Stomach smooth muscle (tissue), 2 donors: ENCODE data around the gene LITAFD.
"Not testable (repeated sequence)": the region's sequence is repeated elsewhere in the genome, so short reads cannot be mapped to it uniquely, and the experiment has no call there.

ENCODE experiments used
- H3K27ac ChIP-seq: one replicate; pipeline ENCODE4 v1.7.0; 2013; ENCODE audit warnings: mild to moderate bottlenecking, low read length, inconsistent platforms
- H3K27me3 ChIP-seq, 2 donors: one replicate each; pipeline ENCODE4 v1.7.0; 2013; ENCODE audit warnings: low read length in 2 of 2; ENCODE audit not compliant: insufficient read depth in 2 of 2, control insufficient read depth in 1 of 2
- H3K36me3 ChIP-seq, 2 donors: one replicate each; pipeline ENCODE4 v1.7.0; 2013; ENCODE audit warnings: low read length in 2 of 2; ENCODE audit not compliant: control insufficient read depth in 2 of 2, insufficient read depth in 2 of 2
- H3K4me1 ChIP-seq: one replicate; pipeline ENCODE4 v1.7.0; 2013; ENCODE audit warnings: low read length; ENCODE audit not compliant: control insufficient read depth, insufficient read depth
- H3K4me3 ChIP-seq, 2 donors: one replicate each; pipeline ENCODE4 v1.7.0; 2013; ENCODE audit warnings: low read length in 2 of 2
- H3K9ac ChIP-seq, 2 donors: one replicate each; pipeline ENCODE4 v1.7.0; 2013; ENCODE audit warnings: low read length in 2 of 2, mild to moderate bottlenecking in 1 of 2
- H3K9me3 ChIP-seq, 2 donors: one replicate each; pipeline ENCODE4 v1.7.0; 2013; ENCODE audit warnings: low read length in 2 of 2; ENCODE audit not compliant: control insufficient read depth in 2 of 2
- donor health status: healthy.
- donor health status: Pancreatic carcinoma.

LITAFD gene

DNA sequence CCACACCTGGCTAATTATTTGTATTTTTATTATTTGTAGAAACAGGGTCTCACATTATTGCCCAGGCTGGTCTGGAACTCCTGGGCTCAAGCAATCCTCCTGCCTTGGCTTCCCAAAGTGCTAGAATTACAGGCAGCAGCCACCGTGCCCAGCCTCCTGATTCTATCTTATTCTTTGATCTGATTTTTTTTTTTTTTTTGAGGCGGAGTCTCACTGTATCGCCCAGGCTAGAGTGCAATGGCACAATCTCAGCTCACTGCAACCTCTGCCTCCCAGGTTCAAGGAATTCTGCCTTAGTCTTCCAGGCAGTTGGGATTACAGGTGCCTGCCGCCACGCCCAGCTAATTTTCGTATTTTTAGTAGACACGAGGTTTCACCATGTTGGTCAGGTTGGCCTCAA lies 6.8 kb upstream of the LITAFD start:
- H3K27ac ChIP-seq, H3K4me3 ChIP-seq, H3K4me1 ChIP-seq, H3K9ac ChIP-seq, H3K27me3 ChIP-seq, H3K9me3 ChIP-seq, H3K36me3 ChIP-seq: not testable (repeated sequence)

DNA sequence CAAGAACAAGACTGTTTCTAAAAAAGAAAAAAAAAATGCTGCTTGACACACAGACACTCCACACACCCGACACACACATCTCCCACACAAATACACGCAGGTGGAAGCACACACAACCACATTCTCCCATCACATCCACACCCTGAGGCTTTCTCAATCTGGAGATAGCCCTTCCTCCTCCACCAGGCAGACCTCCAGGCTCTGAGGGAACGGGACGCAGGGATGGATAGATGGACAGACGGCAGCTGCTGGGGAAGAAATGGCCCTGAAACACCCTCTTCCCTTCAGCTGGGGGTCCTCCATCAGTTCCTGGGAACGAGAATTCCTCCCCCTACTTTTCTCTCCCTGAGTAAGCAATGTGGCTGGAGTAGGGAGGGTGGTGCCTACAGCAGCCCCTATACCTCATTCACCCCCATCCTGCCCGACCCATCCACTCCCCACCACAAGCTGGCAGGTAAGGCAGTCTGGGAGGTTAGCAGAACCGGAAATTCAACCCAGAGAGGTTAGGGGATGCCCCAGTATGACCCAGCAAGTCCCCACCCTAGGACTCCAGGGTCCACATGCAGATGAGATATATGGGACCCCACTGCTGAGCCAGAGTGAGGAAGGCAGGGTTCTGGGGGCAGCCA lies 4.1 kb upstream of the LITAFD start:
- no peak overlapping the region for H3K9ac ChIP-seq
- no peaks in the 10 kb centered on the region for H3K4me1 ChIP-seq
- no peak overlapping the region for H3K4me3 ChIP-seq
- H3K9me3 ChIP-seq: no peaks in the 10 kb centered on the region
- no peak overlapping the region for H3K27ac ChIP-seq
- H3K36me3 ChIP-seq: no peaks in the 10 kb centered on the region
- H3K27me3 ChIP-seq: no peaks in the 10 kb centered on the region

DNA sequence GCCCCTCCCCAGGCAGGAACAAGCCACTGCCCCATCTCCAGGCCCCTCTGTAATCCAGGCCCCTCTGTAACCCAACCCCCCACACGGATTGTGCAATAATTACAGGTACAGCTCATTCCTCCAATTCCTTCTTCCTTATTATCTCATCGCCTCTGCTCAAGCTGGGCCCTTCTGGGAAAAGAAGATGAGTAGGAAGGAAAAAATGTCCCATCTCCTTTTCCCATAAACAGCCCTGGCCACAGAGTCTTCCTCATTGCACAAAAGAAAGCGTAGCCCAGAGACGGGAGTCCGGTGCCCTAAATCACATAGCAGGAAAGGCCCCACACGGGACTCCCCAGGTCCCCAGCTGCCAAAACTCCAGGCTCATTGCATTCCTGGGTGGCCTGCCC lies 3.6 kb upstream of the LITAFD start:
- Histone ChIP-seq H3K9ac (no peak overlapping the region), H3K27me3 (no peaks in the 10 kb centered on the region), H3K27ac (no peak overlapping the region), H3K4me3 (no peak overlapping the region), H3K9me3 (no peaks in the 10 kb centered on the region), H3K4me1 (no peaks in the 10 kb centered on the region), H3K36me3 (no peaks in the 10 kb centered on the region)

DNA sequence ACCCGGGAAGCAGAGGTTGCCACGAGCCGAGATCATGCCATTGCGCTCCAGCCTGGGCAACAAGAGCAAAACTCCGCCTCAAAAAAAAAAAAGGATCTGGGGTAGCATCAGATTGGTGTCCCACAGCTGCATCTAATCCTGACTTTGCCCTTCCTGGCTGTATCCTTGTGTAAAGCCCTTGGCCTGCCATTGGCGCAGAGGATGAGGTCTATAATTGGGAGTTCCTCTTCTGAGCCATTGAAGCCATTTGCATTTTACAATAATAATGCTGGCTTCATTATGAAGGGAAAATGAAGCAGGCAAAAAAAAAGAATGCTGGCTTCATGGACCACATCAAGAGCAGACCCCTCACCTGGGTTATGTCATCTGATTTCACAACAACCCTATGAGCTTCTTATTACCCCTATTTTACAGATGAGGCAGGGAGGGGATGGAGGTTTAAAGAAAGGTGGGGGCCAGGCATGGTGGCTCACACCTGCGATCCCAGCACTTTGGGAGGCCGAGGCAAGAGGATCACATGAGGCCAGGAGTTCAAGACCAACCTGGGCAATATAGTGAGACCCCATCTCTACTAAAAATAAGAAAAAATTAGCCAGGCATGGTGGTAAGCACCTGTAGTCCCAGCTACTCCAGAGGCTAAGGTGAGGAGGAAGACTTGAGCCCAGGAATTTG lies 1.2 kb upstream of the LITAFD start:
- Histone ChIP-seq H3K27me3 (peaks cover 3 to 5% of the 10 kb centered on the region in 2 donors), H3K9ac (no peak overlapping the region), H3K4me1 (peaks cover 6% of the 10 kb centered on the region), H3K9me3 (no peaks in the 10 kb centered on the region), H3K4me3 (no peak overlapping the region), H3K36me3 (no peaks in the 10 kb centered on the region), H3K27ac (no peak overlapping the region)

DNA sequence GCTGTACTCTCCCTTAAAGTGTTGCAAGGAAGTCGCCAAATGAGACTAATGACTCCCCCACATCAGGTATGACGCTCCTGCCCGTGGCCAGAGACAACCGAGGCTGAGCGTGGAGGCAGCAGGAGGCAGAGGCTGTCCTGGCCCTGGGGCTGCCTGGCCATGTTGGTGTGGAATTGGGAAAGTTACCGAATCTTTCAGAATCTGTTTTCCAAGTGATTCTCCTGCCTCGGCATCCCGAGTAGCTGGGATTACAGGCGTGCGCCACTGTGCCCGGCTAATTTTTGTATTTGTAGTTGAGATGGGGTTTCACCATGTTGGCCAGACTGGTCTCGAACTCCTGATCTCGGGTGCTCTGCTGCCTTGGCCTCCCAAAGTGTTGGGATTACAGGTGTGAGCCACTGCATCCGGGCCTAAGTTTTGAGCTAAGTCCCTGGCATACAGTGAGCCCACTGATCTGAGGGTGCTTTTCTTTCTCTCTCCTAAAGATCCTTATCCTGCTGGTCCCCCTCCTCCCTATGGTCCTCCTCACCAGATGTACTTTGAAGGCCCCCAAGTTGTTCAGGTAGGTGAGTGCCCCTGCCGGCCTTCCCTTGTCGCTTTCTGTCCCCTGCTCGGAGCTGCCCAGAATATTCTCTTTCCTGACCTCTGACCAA lies 700 bp downstream of the LITAFD start:
- no peaks in the 10 kb centered on the region for H3K9me3 ChIP-seq
- no peak overlapping the region for H3K4me3 ChIP-seq
- H3K9ac ChIP-seq: no peak overlapping the region
- H3K27me3 ChIP-seq: peaks cover 3 to 5% of the 10 kb centered on the region in 2 donors
- H3K4me1 ChIP-seq: peaks cover 15% of the 10 kb centered on the region
- no peak overlapping the region for H3K27ac ChIP-seq
- peaks cover 0 to 3% of the 10 kb centered on the region in 2 donors for H3K36me3 ChIP-seq

DNA sequence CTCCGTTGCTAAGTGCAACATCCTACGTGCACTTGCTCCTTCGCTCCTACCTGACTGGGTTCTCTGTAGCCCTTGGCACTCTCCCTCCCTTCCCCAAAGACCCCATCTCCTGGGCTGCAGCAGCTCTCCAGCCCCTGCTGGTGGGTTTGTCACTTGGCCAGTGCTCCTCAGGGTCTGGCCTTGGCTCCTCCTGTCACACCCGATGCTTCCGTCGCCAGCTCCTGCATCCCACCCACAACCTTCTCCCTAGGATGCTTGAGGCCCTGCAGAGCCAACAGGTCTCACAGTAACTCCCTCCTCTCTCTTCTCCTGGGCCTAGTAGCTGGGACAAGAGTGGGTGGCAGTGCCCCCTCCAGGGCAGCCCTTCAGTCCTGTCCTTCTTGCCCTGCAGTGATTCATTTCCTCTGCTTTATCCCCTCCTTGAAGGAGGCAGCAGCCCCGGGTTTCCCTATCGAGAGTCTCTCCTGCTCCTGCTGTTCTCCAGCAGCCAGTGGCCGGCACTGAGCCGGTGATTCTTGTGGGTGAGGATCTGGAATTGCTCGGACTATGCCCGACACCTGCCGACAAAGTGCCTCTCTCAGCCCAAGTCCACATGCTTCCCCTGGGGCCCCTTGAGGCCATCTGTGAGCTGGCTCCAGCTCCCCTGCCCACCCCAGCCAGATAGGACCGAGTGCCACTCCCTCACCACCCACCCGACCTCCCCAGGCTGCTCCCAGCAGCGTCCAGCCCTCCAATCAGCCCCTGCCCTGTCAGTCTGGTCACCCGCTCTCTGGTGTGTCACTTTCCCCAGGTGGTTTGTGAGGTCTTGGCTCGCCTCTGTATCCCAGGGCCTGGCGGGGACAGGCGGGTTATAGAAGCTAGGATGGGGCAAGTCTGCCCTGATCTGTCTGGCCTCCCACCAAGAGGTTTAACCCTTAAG lies 3.8 kb downstream of the LITAFD start:
- Histone ChIP-seq H3K27ac (no peak overlapping the region), H3K4me1 (peaks cover 20% of the 10 kb centered on the region), H3K36me3 (peaks cover 5 to 8% of the 10 kb centered on the region in 2 donors), H3K9ac (peak overlapping the region in 1 of 2 donors; percentile 36), H3K27me3 (peaks cover 3 to 5% of the 10 kb centered on the region in 2 donors), H3K9me3 (no peaks in the 10 kb centered on the region), H3K4me3 (no peak overlapping the region)

DNA sequence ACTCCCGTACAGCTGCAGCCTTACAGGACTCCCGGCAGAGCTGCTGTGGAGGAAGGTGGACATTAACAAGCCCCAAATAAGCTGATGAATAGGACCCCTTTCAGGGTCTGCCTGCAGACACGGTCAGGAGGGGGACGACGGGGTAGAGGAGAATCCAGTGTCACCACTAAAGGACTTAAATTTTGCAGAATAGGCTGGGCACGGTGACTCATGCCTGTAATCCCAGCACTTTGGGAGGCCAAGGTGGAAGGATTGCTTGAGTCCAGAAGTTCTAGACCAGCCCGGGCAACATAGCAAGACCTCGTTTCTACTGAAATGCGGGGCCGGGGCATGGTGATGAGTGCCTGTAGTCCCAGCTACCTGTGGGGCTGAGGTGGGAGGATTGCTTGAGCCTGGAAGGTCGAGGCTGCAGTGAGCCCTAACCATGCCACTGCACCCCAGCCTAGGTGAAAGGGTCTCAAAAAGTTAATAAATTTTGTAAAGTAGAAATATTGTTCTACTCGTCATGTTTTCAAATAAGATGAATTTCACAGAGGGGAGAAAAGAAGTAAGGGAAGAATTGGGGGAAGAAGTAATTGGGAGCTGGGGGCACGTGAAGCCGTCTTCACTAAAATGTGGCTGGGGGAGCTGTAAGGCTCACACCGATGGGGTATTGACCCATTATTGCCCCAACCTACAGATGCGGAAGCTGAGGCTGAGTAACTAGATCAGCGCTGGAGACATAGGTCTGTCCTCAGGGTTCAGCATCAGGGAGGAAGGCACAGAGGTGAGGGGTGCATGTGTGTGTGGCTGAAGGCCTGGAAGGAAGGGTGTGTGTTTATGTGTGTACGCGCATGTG lies 4.7 kb downstream of the LITAFD start:
- Histone ChIP-seq H3K9me3 (no peaks in the 10 kb centered on the region), H3K27me3 (peaks cover 3 to 5% of the 10 kb centered on the region in 2 donors), H3K27ac (no peak overlapping the region), H3K36me3 (peaks cover 11 to 15% of the 10 kb centered on the region in 2 donors), H3K4me3 (no peak overlapping the region), H3K4me1 (peaks cover 20% of the 10 kb centered on the region), H3K9ac (no peak overlapping the region)

DNA sequence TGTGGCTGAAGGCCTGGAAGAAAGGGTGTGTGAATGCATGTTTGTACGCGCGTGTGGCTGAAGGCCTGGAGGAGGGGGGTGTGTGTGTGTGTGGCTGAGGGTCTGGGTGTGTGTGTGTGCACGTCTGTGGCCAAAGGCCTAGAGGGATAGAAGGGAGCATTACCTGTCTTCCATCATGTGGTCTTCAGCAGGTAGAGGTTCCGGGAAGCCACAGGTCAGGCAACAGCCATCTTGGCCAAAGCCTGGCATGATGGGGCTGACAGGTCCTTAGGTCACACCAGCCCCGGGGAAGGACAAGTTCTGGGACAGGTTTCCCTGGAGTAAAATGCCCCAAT lies 5.2 kb downstream of the LITAFD start:
- Histone ChIP-seq H3K36me3 (peaks cover 13 to 19% of the 10 kb centered on the region in 2 donors), H3K9ac (no peak overlapping the region), H3K27ac (no peak overlapping the region), H3K4me1 (peaks cover 20% of the 10 kb centered on the region), H3K4me3 (no peak overlapping the region), H3K27me3 (peaks cover 3 to 5% of the 10 kb centered on the region in 2 donors), H3K9me3 (no peaks in the 10 kb centered on the region)

DNA sequence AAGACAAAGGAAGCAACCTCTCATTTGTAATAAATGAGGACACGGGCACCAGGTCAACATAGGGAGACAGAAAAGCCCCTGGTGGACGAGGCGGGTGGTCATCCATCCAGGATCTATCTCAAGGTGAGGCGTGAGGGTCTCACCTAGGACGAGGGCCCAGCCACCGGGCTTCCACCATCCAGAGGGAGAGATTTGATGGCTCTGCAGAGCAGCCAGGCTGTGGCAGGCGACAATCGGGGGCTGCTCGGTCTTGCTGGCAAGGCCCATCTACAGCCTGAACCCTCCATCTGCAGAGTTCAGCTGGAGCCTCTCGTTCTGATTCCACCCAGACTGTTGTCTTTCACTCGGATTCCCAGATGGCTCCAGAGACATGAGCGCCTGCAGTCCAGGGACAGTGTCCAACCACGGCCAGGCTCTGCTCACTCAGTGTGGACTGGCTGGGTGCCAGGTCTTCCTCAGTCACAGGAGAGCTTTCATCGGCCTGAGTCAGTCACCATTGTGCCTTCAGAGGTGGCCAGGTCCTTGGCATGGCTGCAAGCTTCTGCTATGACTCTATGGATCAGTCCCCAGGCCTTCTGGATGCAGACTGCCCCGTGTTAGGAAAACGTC lies 5.9 kb downstream of the LITAFD start:
- H3K4me3 ChIP-seq: no peak overlapping the region
- peaks cover 3 to 5% of the 10 kb centered on the region in 2 donors for H3K27me3 ChIP-seq
- H3K9me3 ChIP-seq: no peaks in the 10 kb centered on the region
- no peak overlapping the region for H3K9ac ChIP-seq
- peaks cover 20% of the 10 kb centered on the region for H3K4me1 ChIP-seq
- H3K27ac ChIP-seq: no peak overlapping the region
- peaks cover 15 to 24% of the 10 kb centered on the region in 2 donors for H3K36me3 ChIP-seq
